ENCODE measurements around the gene VMO1.
"Not testable (repeated sequence)": the region's sequence is repeated elsewhere in the genome, so short reads cannot be mapped to it uniquely, and the experiment has no call there.

The VMO1 gene, protein sequence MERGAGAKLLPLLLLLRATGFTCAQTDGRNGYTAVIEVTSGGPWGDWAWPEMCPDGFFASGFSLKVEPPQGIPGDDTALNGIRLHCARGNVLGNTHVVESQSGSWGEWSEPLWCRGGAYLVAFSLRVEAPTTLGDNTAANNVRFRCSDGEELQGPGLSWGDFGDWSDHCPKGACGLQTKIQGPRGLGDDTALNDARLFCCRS

GRCh38 chr17:4786106-4786511 is at the start of gene VMO1:
Gene VMO1 (minus strand): TSS chr17:4786364. CDS start chr17:4786352, 12 bp downstream.
- no peak for FAIRE-seq

DNA sequence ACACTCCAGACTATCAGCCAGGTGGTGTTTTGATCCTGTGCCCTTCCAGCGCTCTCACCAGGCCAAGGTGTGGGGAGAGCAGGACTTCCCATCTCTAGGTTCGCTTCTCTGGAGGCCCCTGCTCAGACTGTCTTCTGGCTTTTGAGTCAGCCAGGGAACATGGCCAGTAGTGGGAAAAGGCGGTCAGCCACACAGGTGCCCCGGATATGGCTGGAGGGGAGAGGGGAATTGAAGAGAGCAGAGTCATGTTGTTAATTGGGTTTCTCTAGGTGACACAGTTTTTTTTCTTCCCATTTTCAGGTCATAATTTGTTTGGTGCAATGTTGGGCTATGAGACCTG is 48.5 kb upstream of the VMO1 start:
- no peak for TF ChIP-seq CTCF (IDR thresholded peaks at IDR 0.05; ENCODE audit: insufficient read depth, missing control alignments)
- no peak for FAIRE-seq
- no peak for DNase-seq (ENCODE audit: insufficient read length, low spot score)

More at GRCh38 chr17:4786106-4786511, at the start of gene VMO1:
- TF ChIP-seq CTCF (IDR thresholded peaks at IDR 0.05; ENCODE audit: insufficient read depth, missing control alignments), result no peak
- no peak for DNase-seq (ENCODE audit: insufficient read length, low spot score)

DNA sequence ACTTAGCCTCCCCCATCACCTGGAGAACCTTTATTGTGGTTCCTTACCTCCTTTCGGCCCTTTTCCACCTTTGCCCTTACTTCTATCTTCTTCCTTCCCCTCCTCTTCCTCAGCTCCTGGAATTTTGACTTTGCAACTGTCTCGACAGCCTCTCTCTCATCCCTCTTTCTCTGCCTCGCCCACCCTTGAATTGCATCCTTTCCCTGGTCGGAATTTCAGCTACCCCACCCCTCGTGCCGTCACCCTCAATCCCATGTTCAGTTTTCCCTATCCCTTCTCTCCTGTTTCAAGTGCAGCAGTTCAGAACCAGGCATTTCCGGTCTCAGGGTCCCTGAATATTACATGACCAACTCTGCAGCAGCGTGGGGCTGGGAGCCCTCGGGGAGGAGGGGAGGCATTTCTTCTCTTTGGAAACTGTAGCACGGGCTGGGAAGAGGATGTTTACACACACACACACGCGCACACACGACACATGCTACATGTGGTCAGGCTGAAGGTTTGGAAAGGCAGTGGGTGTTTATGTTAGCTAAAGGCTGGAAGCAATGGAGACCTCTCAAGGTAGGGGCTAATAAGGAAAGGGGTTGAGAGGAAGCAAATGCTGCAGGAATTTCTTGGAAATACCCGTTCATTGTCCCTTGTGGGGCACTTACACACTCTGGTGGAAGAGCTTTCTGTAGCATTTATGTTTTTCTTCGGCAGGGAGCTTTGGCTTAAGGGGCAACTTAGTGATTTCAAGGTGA is 47.9 kb upstream of the VMO1 start:
- DNase-seq (ENCODE audit: insufficient read length, low spot score), result no peak
- FAIRE-seq, result no peak
- TF ChIP-seq CTCF (IDR thresholded peaks at IDR 0.05; ENCODE audit: insufficient read depth, missing control alignments), result no peak

DNA sequence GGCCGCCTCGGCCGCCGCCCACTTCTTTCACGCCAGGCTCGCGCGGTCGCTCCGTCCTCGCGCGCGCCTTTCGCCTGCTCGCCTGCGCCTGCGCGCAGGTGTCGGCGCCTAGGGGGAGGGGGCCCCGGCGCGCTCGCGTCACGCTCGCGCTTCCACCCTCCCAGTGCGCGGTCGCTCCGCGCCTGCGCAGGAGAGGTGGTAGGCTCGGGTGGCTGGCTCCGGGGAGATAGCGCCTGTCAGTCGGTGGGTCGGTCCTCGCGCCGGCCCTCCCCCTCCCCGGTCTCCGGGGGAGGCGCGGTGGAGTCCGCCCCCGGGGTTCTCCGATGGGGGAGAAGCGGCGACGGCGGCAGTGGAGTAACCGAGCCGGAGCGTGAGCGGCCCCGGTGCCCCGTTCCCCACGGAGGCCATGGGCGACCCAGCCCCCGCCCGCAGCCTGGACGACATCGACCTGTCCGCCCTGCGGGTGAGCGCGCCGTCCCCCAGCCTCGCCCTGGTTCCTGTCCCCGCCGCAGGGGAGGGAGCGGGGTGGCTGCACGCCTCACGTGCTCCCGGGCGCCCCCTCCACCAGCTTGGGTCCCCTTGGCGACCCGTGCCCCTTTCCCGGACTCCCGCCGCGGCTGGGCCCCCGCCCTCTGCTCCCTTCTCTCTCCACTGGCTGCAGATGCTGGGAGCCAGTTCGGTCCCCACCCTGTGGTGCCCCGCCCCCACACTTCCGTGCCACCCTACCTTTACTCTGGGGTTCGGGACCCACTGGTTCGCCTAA is 47.2 kb upstream of the VMO1 start, which contains the start of gene MINK1:
Gene MINK1 (plus strand): TSS at position 163 of the 763 bp plus-strand sequence. CDS start 244 bp downstream, at position 407.
- TF ChIP-seq CTCF (IDR thresholded peaks at IDR 0.05; ENCODE audit: insufficient read depth, missing control alignments), result no peak
- DNase-seq (ENCODE audit: insufficient read length, low spot score) (peak; percentile 93), FAIRE-seq (no peak)

DNA sequence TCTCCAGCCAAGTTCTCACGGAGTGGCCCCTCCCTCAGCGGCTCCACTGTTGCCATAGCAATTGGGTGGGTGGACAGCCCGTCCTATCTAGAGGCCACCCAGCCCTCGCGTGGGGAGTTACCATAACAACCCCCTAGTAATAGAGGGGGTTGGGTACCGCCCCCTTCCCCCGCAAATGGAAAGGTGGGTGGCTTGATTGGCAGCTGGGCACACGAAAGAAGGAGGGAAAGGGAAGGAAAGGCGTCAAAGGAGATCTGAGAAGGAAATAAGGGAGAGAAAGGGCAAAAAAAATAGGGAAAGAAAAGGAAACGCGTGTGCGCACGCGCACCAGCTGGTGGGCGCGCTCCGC is 46.6 kb upstream of the VMO1 start:
- not testable (repeated sequence) for DNase-seq (ENCODE audit: insufficient read length, low spot score); FAIRE-seq

GRCh38 chr17:4827399-4827798 is 41.2 kb upstream of the VMO1 start:
- no peak for TF ChIP-seq CTCF (IDR thresholded peaks at IDR 0.05; ENCODE audit: insufficient read depth, missing control alignments)
- DNase-seq (ENCODE audit: insufficient read length, low spot score) (no peak), FAIRE-seq (no peak)

- FAIRE-seq (no peak), DNase-seq (ENCODE audit: insufficient read length, low spot score) (no peak)
- TF ChIP-seq CTCF (IDR thresholded peaks at IDR 0.05; ENCODE audit: insufficient read depth, missing control alignments), result no peak
Measured at GRCh38 chr17:4823373-4824089, 37.4 kb upstream of the VMO1 start.
